Epithelial cell of proximal tubule (primary cell): ENCODE results near the gene C14orf93. TPM values are rescaled to one million over a fixed set of nuclear protein-coding genes. Genes with fewer than 3 reads are reported as not detected.

Source experiments
- DNase-seq: peaks from one replicate; pipeline ENCODE4 v3.0.0-alpha.2; 2011; ENCODE audit warnings: low read depth
- H3K4me3 ChIP-seq: 2 replicates; pipeline ENCODE4 v1.5.1; 2011; ENCODE audit warnings: low read depth, mild to moderate bottlenecking, low read length
- total RNA-seq: library from RNA; depleted of rRNA; stranded (reverse); fragments of >200 nt; gene quantifications from 2 replicates; pipeline ENCODE4 v1.2.3, GENCODE V29; 2015
- TF ChIP-seq, protein P1 (sequence below): conservative IDR thresholded peaks from 2 replicates; pipeline ENCODE4 v1.5.1; 2012; ENCODE audit warnings: low read depth, mild to moderate bottlenecking, low read length

C14orf93 gene
- total RNA-seq, 1 donor from 2014 or later, result 9.4 TPM

DNA sequence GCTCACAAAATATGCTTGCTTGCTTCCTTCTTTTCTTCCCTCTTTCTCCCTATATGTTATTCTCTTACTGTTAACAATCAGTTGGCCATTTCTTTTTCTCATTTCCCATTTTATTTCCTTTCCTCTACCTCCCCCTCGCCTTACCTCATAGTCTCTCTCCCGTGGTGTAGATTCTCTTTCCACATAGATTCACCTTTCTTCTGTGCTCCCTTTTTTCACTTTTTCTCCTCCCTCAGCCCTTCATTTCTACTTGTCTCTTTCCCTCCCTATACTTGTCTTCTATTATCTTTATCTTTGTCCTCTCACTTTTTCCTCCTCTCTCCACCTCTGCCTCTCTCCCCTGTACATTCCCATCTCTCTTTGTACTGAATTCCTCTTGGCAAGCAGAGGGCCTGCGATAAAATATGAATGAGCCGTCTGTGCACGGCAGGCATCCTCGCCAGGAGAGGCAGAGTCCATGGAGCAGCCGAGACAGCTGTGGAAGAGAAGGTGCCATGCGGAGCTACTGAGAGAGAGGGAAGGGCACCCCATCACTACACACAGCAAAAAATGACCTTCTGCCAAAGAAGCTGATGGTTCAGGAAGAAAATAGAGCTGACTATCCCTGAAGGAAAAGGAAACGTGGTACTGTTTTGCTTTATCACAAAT lies 12.1 kb downstream of the C14orf93 start:
- H3K4me3 ChIP-seq, result no peak overlapping the region
- TF ChIP-seq, protein P1, sequence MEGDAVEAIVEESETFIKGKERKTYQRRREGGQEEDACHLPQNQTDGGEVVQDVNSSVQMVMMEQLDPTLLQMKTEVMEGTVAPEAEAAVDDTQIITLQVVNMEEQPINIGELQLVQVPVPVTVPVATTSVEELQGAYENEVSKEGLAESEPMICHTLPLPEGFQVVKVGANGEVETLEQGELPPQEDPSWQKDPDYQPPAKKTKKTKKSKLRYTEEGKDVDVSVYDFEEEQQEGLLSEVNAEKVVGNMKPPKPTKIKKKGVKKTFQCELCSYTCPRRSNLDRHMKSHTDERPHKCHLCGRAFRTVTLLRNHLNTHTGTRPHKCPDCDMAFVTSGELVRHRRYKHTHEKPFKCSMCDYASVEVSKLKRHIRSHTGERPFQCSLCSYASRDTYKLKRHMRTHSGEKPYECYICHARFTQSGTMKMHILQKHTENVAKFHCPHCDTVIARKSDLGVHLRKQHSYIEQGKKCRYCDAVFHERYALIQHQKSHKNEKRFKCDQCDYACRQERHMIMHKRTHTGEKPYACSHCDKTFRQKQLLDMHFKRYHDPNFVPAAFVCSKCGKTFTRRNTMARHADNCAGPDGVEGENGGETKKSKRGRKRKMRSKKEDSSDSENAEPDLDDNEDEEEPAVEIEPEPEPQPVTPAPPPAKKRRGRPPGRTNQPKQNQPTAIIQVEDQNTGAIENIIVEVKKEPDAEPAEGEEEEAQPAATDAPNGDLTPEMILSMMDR, result no peak
- DNase-seq, result no peak

DNA sequence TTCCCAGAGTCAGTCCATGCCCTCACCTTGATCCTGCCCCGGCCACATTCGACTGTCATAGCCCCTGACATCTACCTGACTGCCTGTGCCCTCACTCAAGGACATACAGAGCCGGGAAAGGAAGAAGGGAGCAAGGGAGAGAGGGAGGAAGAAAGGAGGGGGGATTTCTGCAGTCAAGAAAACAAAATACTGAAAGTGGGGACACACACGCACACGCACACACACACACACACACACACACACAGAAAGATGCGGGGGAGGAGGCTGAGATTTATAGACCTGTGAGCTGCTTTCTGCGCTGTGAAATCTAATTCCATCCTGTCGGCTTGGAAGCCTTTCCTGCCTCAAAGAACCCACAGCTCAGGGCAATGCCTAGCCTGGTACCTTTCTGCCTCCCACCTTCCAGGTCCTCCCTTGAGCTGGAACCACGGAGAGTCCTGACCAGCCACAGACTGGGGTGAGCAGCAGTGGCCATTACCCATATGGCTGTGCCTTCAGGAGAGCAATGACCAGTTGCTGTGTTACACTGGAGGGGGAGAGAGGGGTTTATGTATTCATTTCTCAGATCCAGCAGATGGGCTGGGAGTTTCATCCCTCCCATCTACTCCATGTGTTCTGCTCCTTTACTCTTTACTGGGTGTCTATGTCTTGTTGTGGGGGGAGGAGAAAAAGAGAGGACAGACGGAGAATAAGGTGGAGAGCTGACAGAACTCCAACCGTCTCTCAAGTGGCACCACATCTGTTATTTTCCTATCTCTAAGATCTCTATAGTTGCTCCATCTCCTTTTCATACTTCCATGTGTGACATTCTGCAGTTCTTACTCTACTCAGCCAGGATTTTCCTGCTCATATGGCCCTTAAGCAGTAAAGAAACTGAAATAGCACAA lies 12.9 kb downstream of the C14orf93 start:
- no peak for DNase-seq
- no peak overlapping the region for H3K4me3 ChIP-seq
- TF ChIP-seq, protein P1, result no peak

DNA sequence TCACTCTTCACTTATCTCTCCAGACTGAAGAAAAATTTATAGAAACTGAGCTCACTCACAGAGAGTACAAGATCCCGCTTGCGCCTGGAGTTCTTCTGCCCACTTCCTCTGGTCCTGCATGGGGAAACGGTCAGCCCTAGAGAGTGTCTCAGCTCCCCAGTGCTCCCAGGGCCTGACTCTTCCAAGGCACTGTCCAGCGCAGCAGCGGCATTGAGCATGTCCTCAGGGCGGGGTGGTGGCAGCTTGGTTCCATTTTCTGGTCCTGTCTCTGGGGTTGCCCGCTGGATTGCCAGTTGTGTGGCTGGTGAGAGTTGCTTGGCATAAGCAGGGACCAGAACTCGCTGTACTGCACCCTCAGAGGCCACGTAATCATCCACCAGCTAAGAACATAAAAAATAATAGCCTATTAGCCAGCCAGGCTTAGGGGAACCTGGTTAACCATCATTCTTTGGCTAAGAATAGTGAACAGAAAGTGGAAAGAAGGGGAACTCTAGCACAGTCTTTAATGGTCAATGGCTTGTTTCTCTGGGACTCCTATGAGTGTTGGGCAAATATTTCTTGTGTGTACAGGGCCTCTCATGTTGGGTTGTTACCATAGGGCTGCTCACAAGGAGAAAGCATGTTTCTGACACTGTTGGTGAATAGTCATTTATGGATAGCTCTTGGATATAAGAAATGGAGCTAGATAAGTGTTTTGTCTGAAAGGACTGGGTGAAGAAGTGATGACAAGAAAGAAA lies 13.9 kb downstream of the C14orf93 start:
- no peak overlapping the region for H3K4me3 ChIP-seq
- DNase-seq, result no peak
- TF ChIP-seq, protein P1, result no peak

DNA sequence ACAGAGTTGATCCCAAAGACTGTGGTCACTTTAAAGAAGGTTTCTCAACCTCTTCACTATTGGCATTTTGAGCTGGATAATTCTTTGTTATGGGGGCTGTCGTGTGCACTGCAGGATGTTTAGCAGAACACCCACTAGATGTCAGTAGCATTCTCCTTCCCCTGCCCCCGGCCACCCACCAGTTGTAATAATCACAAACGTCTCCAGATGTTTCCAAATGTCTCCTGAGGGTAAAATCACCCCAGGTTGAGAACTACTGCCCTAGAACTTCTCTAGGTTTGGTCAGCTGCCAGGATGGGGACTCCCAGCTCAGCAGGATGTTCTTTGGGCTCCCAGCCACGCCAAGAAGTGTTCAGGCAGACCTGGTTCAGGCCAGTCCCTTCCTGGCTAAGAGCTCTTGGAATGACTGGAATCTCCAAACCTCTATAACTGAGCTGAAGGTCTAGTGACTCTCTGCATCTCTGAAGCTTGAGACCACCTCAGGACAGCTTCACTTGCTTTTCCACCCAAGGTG lies 15.1 kb downstream of the C14orf93 start:
- H3K4me3 ChIP-seq, result no peak overlapping the region
- DNase-seq, result no peak
- TF ChIP-seq, protein P1, result peak; percentile 66

DNA sequence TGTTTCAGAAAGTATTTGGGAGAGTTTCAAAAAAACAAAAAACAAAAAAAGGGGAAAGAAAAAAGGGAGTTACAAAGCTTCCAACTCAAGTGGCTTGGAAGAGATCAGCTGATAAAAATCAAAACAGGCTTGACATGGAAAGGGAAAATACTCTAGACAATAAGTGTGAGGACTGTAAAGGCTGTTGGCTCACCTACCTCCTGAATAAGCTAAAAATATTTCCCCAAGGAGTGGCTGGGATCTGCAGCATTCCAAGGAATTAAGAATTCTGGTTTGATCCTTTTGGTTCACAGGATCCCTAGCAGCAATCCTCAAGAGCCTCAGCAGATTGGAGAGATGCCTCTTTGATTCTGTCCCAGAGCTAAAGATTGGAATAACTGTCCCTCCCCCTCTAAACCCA lies 16.4 kb downstream of the C14orf93 start:
- DNase-seq, result no peak
- TF ChIP-seq, protein P1, result no peak
- H3K4me3 ChIP-seq, result no peak overlapping the region

DNA sequence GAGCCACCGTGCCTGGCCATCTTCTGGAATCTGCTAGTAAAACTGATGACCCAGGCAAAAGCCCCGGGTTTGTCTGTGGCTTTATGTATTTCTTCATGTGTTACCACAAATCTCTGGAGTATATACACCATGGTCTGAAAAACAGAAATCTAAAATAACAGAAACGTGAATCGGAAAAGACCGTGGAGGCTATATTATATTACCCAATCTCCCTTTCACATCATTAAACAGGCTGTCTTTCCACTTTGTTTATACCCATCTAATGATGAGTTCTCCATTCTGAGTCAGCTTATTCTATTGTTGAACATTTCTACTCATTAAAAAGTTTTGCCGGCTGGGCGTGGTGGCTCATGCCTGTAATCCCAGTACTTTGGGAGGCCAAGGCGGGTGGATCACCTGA lies 18.1 kb downstream of the C14orf93 start:
- H3K4me3 ChIP-seq, result no peak overlapping the region
- TF ChIP-seq, protein P1, result no peak
- DNase-seq, result no peak
